DMS53 treated with DMSO at 0.1 percent for 48 hours (cell line): ENCODE data around the gene ERN1.

Experiments
- DNase-seq: peaks from one replicate; lab custom pipeline; 2025; ENCODE audit not compliant: unreplicated experiment; lab: John Stamatoyannopoulos, UW

The ERN1 gene

DNA sequence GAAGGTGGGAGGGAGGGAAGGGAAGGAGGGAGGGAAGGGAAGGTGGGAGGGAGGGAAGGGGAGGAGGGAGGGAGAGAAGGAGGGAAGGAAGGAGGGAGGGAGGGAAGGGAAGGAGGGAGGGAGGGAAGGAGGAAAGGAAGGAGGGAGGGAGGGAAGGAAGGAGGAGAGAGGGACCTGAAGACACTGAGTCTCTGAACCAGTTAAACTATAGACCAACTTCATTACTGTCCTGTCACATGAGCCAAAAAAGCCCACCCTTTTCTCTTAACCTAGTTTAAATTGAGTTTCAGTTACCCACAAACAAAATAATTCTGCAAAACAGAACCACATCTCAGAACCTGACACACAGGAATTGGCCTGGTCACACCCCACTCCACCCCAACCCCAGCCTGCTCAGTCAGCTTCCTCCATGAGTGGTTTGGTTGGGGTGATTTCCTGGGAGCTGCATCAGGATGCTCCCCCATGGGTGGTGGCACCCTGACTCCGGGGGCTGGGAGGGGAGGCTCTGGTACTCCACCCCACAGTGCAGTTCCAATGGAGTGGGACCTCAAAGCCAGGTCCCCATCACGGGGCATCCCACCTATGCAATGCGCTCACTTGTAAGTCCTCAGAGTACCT lies 136.5 kb downstream of the ERN1 start:
- no peak for DNase-seq

DNA sequence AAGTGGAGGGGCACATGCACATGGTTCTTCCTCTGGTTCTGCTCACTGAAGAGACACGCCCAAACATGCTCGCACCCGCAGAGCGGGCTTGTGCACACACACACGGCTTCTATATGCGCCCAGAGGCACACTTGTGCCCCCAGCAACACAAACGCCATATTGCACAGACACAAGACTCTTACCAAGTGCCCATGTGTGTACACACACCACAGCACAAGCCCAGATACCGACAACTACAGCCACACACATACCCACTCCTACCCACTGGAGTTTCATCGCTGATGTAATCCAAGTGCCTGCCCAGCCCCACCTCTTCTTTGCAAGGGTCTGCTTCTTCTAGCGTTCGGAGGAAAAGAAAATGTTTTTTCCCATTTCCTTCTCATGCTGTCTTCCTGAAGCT lies 138.3 kb downstream of the ERN1 start:
- no peak for DNase-seq

DNA sequence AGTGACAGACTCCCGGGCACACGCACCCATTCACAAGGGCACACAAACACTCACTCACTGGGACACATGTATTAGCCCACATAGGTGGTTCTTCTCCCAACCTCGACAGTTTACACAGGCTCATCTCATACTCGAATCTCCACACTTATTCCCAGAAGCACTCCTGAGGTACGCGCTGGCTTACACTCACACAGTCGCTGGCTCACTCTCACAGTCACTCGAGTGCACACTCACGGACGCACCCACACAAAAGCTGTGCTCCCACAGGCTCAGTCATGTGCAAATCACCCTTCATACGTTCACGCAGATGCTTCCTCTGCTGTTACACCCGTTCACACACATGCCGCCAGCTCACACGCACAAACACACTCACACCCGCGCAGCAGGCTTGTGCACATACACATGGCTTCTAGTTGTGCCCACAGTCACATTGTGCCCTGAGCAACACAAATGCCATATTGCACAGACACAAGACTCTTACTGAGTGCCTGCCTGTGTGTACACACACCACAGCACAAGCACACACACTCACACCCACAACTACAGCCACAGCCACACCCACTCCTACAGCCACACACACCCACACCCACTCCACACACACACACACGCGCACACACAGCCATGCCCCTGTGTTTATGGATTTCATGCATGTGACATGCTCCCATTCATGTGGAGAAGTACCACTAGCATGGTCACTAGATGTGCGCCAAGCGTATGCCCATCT lies 140.2 kb downstream of the ERN1 start:
- DNase-seq, result no peak
